HCT116 (cell line): ENCODE measurements around the gene RAB8A. TPM values are rescaled to one million over a fixed set of nuclear protein-coding genes. Genes with fewer than 3 reads are reported as not detected.

Experiments used
- ATAC-seq: fragments of 200-7000 bp; cut with Tn5 transposase; 2 replicates; pipeline ENCODE4 v1.9.1; 2020; ENCODE audit warnings: mild to moderate bottlenecking, moderate library complexity
- BruUV-seq: library from RNA; stranded (reverse); fragments of 400-500 nt; replicated peaks from 2 replicates; lab custom pipeline; 2021; lab: Mats Ljungman, UMichigan
- CTCF ChIA-PET: fragments of 300-600 bp; sonication (Branson Sonifier 250); formaldehyde crosslinking; loops from one replicate; lab custom pipeline; 2021; ENCODE audit warnings: antibody characterized with exemption; lab: Charles Lee
- POLR2A ChIA-PET: fragments of 300-600, 350-600 bp; sonication (Branson Sonifier 250); formaldehyde crosslinking; loops from one replicate; lab custom pipeline; 2021; ENCODE audit warnings: antibody characterized with exemption; lab: Charles Lee
- RAD21 ChIA-PET, 2 experiments: fragments of 300-600 bp; sonication (Branson Sonifier 250); formaldehyde crosslinking; loops; one replicate each; lab custom pipeline; 2023; ENCODE audit warnings: low total read pairs in 2 of 2; ENCODE audit not compliant: uncharacterized antibody in 2 of 2, unreplicated experiment in 2 of 2, low non-redundant PET in 1 of 2; lab: Charles Lee
- DNase-seq: peaks from one replicate; pipeline ENCODE4 v3.0.0-alpha.2; 2010; ENCODE audit warnings: low read depth, low spot score
- H2AFZ ChIP-seq: fragments of 200-600 bp; shearing (Covaris generic), sonication (generic); 2 replicates; pipeline ENCODE4 v1.6.1; 2017; ENCODE audit warnings: low read depth, mixed run types, mixed read lengths, antibody characterized with exemption, low read length; ENCODE audit not compliant: poor library complexity, severe bottlenecking
- H3K27ac ChIP-seq: 2 replicates; pipeline ENCODE4 v1.5.1; 2012; ENCODE audit warnings: low read depth, low read length
- H3K27me3 ChIP-seq: fragments of 200-600 bp; sonication (generic); 2 replicates; pipeline ENCODE4 v1.6.1; 2016; ENCODE audit warnings: mixed run types, low read length, mixed read lengths; ENCODE audit not compliant: insufficient read depth
- H3K36me3 ChIP-seq, 2 experiments: fragments of 200-500 bp in 1 of 2; fragments of 200-600 bp in 1 of 2; sonication (Bioruptor generic) in 1 of 2; sonication (generic) in 1 of 2; 2 replicates each; pipeline versions ENCODE4 v1.5.1 to v1.6.1; 2014 to 2016; ENCODE audit warnings: low read length in 2 of 2, inconsistent platforms in 1 of 2, mixed read lengths in 1 of 2, mixed run types in 1 of 2; ENCODE audit not compliant: insufficient read depth in 2 of 2, control insufficient read depth in 1 of 2
- H3K4me1 ChIP-seq, 2 experiments: fragments of 200-600 bp in 1 of 2; sonication (generic) in 1 of 2; 2 replicates each; pipeline versions ENCODE4 v1.5.1 to v1.6.1; 2012 to 2017; ENCODE audit warnings: low read length in 2 of 2, inconsistent platforms in 1 of 2, mild to moderate bottlenecking in 1 of 2, mixed read lengths in 1 of 2, mixed run types in 1 of 2, moderate library complexity in 1 of 2; ENCODE audit not compliant: insufficient read depth in 2 of 2, control insufficient read depth in 1 of 2
- H3K4me2 ChIP-seq: fragments of 200-600 bp; sonication (generic); 2 replicates; pipeline ENCODE4 v1.6.1; 2017; ENCODE audit warnings: mixed run types, low read length, mixed read lengths
- H3K4me3 ChIP-seq, 2 experiments: fragments of 200-600 bp in 1 of 2; sonication (generic) in 1 of 2; replicated peaks in 1 of 2; 2 replicates each; pipeline ENCODE4 v1.5.1; 2011 to 2016; ENCODE audit warnings: low read length in 2 of 2, control low read depth in 1 of 2, low read depth in 1 of 2, mild to moderate bottlenecking in 1 of 2, mixed read lengths in 1 of 2, mixed run types in 1 of 2
- H3K79me2 ChIP-seq: fragments of 200-600 bp; sonication (generic); 2 replicates; pipeline ENCODE4 v1.6.1; 2017; ENCODE audit warnings: mild to moderate bottlenecking, mixed run types, low read length, moderate library complexity, mixed read lengths; ENCODE audit not compliant: insufficient read depth
- H3K9ac ChIP-seq: fragments of 200-600 bp; sonication (generic); 2 replicates; pipeline ENCODE4 v1.6.1; 2016; ENCODE audit warnings: low read length, mixed read lengths
- H3K9me2 ChIP-seq: fragments of 200-600 bp; sonication (generic), shearing (Covaris generic); 2 replicates; pipeline ENCODE4 v1.6.1; 2017; ENCODE audit warnings: mixed run types, mild to moderate bottlenecking, moderate library complexity; ENCODE audit not compliant: insufficient read depth
- H3K9me3 ChIP-seq, 2 experiments: fragments of 200-500 bp in 1 of 2; fragments of 200-600 bp in 1 of 2; sonication (Bioruptor generic) in 1 of 2; sonication (generic) in 1 of 2; 2 replicates each; pipeline ENCODE4 v1.6.1; 2014 to 2017; ENCODE audit warnings: low read length in 2 of 2, mixed read lengths in 2 of 2, inconsistent platforms in 1 of 2, low read depth in 1 of 2, mild to moderate bottlenecking in 1 of 2, mixed run types in 1 of 2, moderate library complexity in 1 of 2; ENCODE audit not compliant: control insufficient read depth in 1 of 2, insufficient read depth in 1 of 2
- H4K20me1 ChIP-seq: fragments of 200-600 bp; sonication (generic), shearing (Covaris generic); 2 replicates; pipeline ENCODE4 v1.6.1; 2017; ENCODE audit warnings: mixed run types, mild to moderate bottlenecking, moderate library complexity; ENCODE audit not compliant: insufficient read depth
- ATF3 ChIP-seq: IDR thresholded peaks from 2 replicates; pipeline ENCODE4 v1.6.1; 2012
- CBX3 ChIP-seq: IDR thresholded peaks from 2 replicates; pipeline ENCODE4 v1.6.1; 2012; ENCODE audit warnings: low read depth
- CTCF ChIP-seq, 3 experiments: fragments of 200-600 bp in 1 of 3; sonication (generic) in 1 of 3; IDR thresholded peaks in 2 of 3; conservative IDR thresholded peaks in 1 of 3; 2 replicates each; pipeline ENCODE4 v1.5.1; 2012 to 2017; ENCODE audit warnings: low read depth in 2 of 3, low read length in 2 of 3, antibody characterized with exemption in 1 of 3, borderline replicate concordance in 1 of 3, control low read depth in 1 of 3, mild to moderate bottlenecking in 1 of 3, mixed read lengths in 1 of 3, mixed run types in 1 of 3, moderate library complexity in 1 of 3; ENCODE audit not compliant: insufficient read depth in 1 of 3
- ELF1 ChIP-seq: IDR thresholded peaks from 2 replicates; pipeline ENCODE4 v1.6.1; 2012; ENCODE audit warnings: low read depth, borderline replicate concordance
- EZH2 ChIP-seq: fragments of 200-600 bp; sonication (generic); IDR thresholded peaks from 2 replicates; pipeline ENCODE4 v1.6.1; 2017; ENCODE audit warnings: antibody characterized with exemption, mixed run types
- EZH2phosphoT487 ChIP-seq: fragments of 200-600 bp; IDR thresholded peaks from 2 replicates; pipeline ENCODE4 v1.6.1; 2018; ENCODE audit warnings: antibody characterized with exemption, borderline replicate concordance
- FOSL1 ChIP-seq: IDR thresholded peaks from 2 replicates; pipeline ENCODE4 v1.6.1; 2012; ENCODE audit warnings: low read depth
- MAX ChIP-seq: IDR thresholded peaks from 2 replicates; pipeline ENCODE4 v1.6.1; 2012
- POLR2A ChIP-seq: IDR thresholded peaks from 2 replicates; pipeline ENCODE4 v1.7.0; 2011; ENCODE audit warnings: borderline replicate concordance; ENCODE audit not compliant: insufficient read depth, insufficient read length; ENCODE audit errors: extremely low read depth
- POLR2AphosphoS5 ChIP-seq: IDR thresholded peaks from 2 replicates; pipeline ENCODE4 v1.6.1; 2011; ENCODE audit warnings: mild to moderate bottlenecking, low read depth, low read length, moderate library complexity
- SIN3A ChIP-seq: IDR thresholded peaks from 2 replicates; pipeline ENCODE4 v1.6.1; 2012; ENCODE audit warnings: low read depth
- SP1 ChIP-seq: IDR thresholded peaks from 2 replicates; pipeline ENCODE4 v1.6.1; 2012; ENCODE audit warnings: low read depth
- SRF ChIP-seq: IDR thresholded peaks from 2 replicates; pipeline ENCODE4 v1.6.1; 2012; ENCODE audit warnings: low read depth
- YY1 ChIP-seq: IDR thresholded peaks from 2 replicates; pipeline ENCODE4 v1.6.1; 2011; ENCODE audit warnings: low read length, low read depth, moderate library complexity, mild to moderate bottlenecking; ENCODE audit not compliant: insufficient replicate concordance; ENCODE audit errors: extremely low read depth
- ZBTB33 ChIP-seq: IDR thresholded peaks from 2 replicates; pipeline ENCODE4 v1.6.1; 2011; ENCODE audit warnings: mild to moderate bottlenecking, low read length, moderate library complexity; ENCODE audit not compliant: insufficient replicate concordance; ENCODE audit errors: extremely low read depth
- ZFX ChIP-seq: fragments of 450-650 bp; IDR thresholded peaks from 2 replicates; pipeline ENCODE4 v1.6.1; 2017
- intact Hi-C: fragments of 100-400 bp; cut with micrococcal nuclease; formaldehyde crosslinking; loops from 2 replicates; pipeline ENCODE4 v1.10.0; 2022
- total RNA-seq: library from RNA; stranded (reverse); gene quantifications from one replicate; pipeline ENCODE4 v1.2.1, GENCODE V29; 2021; ENCODE audit not compliant: unreplicated experiment

The RAB8A gene
- total RNA-seq, 1 experiment from 2014 or later, result 116 TPM

GRCh38 chr19:16154557-16154956, 42.9 kb downstream of the RAB8A start:
- H3K4me1 ChIP-seq, result peaks cover 4 to 24% of the 10 kb centered on the region in 2 experiments; a peak in 3 of 4 replicates
- no peak overlapping the region for H3K4me3 ChIP-seq
- H3K27me3 ChIP-seq, result no peaks in the 10 kb centered on the region
- no peaks in the 10 kb centered on the region for H3K79me2 ChIP-seq
- H3K9me2 ChIP-seq, result no peaks in the 10 kb centered on the region
- BruUV-seq, result no TSS peak
- peaks cover 18 to 24% of the 10 kb centered on the region in 2 experiments for H3K36me3 ChIP-seq
- no peak overlapping the region for H2AFZ ChIP-seq
- H3K27ac ChIP-seq, result no peak overlapping the region
- no peak for ATAC-seq
- no peak for DNase-seq
- no peak for TF ChIP-seq FOSL1
- no peak for TF ChIP-seq SIN3A
- no peak for TF ChIP-seq ELF1
- TF ChIP-seq ZBTB33, result no peak
- TF ChIP-seq POLR2A, result no peak
- no peak for TF ChIP-seq CBX3
- TF ChIP-seq CTCF (IDR thresholded peaks at IDR 0.05 in 2 of 3, conservative IDR thresholded peaks at IDR 0.05 in 1 of 3; ENCODE audit: borderline replicate concordance in 1 of 3, insufficient read depth in 1 of 3, low read depth in 2 of 3, low read length in 2 of 3), result no peak
- TF ChIP-seq SP1, result no peak
- TF ChIP-seq EZH2phosphoT487, result no peak
- TF ChIP-seq EZH2, result no peak
- TF ChIP-seq ZFX, result no peak
- TF ChIP-seq YY1, result no peak
- TF ChIP-seq POLR2AphosphoS5, result no peak
- no peak for TF ChIP-seq MAX
- TF ChIP-seq SRF, result no peak
- TF ChIP-seq ATF3, result no peak
- TF ChIP-seq, all 23 proteins: peak for 0
- intact Hi-C loops, result no loop called here
- CTCF ChIA-PET, result no interaction called here
- RAD21 ChIA-PET, result no interaction called here
- Histone ChIP-seq H3K9me3 (no peaks in the 10 kb centered on the region), H3K4me2 (no peak overlapping the region), H3K9ac (no peak overlapping the region), H4K20me1 (no peaks in the 10 kb centered on the region)
- POLR2A ChIA-PET, result no interaction called here
